Activated CD4-positive, CD25-positive, alpha-beta regulatory T cell treated with anti-CD3 and anti-CD28 coated beads, Interleukin-2, amount 50 U/mL, for 72 hours (primary cell): ENCODE data around the gene NLGN1.

Experiments
- DNase-seq: peaks from one replicate; pipeline ENCODE4 v3.0.0; 2021

NLGN1 gene

DNA sequence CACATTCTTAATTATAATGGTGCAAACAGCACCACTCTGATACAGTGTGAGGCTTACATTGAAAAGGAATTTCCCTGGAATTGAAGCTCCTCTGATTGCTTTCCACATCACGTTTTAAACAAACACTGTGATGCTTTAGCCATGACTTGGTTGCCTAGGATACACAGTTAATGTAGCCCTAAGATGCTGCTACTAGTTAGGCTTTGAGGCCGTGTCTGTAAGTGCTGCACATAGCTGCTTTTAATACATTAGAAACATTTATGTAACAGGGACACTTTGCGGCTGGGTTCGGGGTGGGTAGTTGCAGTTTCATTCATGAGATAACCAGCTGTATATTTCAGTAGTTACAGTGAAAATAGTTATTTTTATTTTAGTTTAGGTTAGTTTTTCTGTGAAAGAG, 334.7 kb downstream of the NLGN1 start:
- DNase-seq: no peak

GRCh38 chr3:173733029-173733652, 335.6 kb downstream of the NLGN1 start:
- no peak for DNase-seq

- DNase-seq: no peak
Observed at GRCh38 chr3:173734473-173734872, 336.9 kb downstream of the NLGN1 start.

- DNase-seq: no peak
Observed at GRCh38 chr3:173734895-173735294, 337.4 kb downstream of the NLGN1 start.

DNA sequence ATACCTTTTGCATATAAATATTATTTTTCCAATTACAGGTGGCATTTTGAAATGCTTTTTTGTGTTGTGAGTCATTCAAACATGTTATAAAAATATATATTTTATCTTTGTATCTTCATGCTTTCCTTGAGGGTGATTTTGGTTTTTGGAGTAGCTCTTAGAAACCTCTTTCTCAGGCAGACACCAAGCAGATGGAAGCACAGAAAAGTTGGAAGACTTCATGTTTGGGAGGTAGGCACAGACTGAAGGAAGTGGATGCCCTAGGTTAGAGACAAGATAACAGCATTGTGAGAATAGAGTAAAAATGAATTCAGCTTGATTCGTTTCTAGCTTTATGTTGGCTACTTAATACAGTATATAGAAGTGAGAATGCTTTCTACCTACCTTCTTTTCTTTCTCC, 338.3 kb downstream of the NLGN1 start:
- no peak for DNase-seq

DNA sequence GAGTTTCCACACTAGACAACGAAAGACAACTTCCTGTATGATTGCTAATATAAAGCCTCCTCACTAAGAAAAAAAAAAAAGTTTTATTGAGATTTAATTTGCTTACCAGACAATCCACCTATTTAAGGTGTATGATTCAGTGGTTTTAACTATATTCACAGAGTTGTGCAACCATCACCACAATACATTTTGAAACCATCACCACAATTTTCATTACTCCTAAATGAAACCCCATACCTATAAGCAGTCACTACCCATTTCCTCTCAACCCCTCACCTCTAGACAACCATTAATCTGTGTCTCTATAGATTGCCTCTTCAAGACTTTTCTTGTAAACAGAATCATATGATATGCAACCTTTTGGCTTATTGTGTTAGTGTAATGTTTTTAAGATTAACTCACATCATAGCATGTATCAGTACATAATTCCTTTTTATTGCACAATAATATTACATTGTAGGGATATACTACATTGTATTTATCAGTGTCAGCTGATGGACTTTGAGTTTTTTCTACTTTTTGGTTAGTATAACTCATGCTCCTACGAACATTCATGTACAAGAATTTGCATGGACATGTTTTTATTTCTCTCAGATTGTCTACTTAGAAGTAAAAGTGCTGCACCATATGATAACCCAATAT, 339.7 kb downstream of the NLGN1 start:
- DNase-seq: no peak

GRCh38 chr3:173739726-173740125, 342.2 kb downstream of the NLGN1 start:
- no peak for DNase-seq

- no peak for DNase-seq
Observed at GRCh38 chr3:173742491-173742890, 344.9 kb downstream of the NLGN1 start.

DNA sequence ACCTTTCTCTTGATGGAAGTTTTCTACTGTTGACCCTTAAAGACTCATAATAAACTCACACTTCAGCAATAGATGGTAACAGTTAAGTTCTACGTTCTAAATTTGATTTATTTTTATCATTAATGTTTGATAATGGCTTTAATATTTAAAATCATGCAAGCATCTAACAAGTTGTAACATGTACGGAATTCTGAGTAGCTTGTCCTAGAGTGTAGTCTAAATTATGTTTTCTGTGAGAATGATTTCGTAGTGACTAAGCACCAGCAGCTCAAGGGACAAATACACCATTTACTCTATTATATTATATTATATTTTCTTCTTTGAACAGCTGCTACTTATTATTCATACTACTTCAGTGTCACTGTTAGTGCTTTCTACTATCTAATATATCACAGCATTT, 345.6 kb downstream of the NLGN1 start:
- DNase-seq: no peak

DNA sequence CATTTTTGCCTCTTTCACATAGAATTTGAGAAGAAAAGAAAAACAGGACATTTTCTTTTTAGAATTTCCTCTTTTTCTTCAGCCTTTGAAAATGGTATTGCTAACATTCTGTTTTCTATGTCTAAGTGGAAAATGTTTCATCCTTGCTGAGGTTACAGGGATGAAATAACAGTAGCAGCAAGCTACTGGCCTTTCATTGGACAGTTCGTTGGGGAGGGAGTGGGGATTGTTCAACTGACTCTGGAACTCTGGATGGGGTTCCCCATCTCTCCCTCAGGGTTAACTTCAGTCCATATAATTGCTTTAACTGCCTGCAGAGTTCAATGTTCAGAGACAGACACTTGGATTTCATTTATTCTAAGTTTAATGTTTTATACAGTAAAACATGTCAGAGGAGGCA, 346.0 kb downstream of the NLGN1 start:
- no peak for DNase-seq

DNA sequence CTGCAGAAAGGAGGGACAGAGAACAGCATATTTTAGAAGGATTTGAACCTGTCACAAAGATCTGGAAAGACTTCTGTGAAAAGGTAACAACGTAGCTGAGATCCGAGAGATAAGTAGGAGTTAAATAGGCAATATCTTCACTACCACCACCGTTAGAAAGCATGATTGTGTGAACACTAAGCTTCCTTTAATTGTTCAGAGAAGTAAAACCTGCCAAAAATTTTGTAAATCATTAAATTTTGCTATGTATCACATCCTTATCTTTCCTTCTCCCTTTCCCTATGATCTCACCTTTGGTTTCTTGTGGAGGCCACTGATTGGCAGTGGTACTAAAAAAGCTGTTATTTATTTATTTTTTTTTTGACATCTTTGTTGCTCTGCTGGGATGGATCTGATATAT, 346.9 kb downstream of the NLGN1 start:
- no peak for DNase-seq

- no peak for DNase-seq
Observed at GRCh38 chr3:173744895-173745294, 347.4 kb downstream of the NLGN1 start.

DNA sequence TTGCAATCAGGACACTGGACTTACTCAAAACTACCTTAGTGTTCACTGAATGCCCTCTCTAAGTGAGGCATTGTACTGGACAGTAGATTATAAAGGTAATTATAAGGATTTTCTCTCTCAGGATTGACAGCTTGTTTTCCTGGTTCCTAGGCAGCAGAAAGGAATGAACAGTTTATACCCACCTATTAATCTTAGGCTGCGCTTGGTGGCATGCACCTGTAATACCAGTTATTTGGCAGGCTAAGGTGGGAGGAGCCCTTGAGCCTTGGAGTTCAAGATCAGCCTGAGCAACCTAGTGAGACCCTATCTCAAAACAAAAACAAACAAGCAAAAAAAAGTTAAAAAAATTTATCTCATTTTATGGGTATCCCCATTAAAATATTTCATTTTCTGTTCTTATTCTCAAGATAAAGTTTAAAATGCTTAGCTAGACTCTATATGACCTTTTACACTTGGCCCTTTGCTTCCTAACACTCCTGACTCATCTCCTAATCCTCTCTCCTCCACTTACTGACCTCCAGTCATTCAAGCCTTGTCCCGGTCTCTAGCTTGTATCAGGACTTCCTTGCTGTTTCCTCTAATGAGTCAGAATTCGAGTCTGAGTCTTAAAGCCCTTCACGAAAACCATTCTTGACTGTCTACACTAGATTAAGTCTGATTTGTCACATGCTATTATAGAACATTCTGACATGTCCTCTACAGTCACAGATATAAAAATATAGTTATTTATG, 348.6 kb downstream of the NLGN1 start:
- no peak for DNase-seq

- no peak for DNase-seq
Observed at GRCh38 chr3:173747427-173747826, 349.9 kb downstream of the NLGN1 start.

DNA sequence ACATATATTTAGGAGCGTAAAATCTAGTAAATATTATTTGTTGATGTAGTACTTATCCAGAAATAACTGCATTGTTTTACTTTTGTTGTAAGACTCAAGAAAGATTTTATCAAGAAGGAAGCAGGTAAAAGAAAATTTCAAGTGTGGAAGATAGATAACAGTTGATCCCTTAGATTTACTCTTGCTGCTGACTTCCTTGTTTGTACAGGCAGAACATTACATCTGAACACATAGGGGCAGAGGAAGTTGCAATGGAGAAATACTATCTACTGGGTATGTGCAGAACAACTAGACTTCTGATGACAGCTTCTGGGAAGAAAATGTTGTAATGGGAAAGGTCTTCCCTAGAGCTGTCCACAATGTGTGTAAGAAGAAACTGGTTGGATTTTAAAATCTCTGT, 350.6 kb downstream of the NLGN1 start:
- DNase-seq: no peak

DNA sequence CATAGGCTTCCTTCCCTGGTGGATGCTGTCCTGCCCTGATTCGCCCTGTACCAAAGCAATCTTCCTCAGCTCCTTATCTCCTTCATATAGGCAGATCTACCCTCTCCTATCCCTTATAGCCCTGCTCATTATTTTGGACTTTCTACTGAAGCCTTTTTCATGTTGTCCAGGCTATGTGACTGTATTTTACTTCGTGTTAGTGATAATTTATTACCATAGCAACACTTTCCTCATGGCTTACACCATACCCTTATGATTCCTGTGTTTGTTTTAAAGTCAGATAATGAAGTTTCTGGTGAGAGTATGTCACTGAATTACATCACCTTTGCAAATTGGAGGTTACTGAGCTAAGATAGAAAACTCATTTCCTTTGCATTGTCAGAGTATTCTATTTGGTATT, 352.6 kb downstream of the NLGN1 start:
- DNase-seq: no peak

DNA sequence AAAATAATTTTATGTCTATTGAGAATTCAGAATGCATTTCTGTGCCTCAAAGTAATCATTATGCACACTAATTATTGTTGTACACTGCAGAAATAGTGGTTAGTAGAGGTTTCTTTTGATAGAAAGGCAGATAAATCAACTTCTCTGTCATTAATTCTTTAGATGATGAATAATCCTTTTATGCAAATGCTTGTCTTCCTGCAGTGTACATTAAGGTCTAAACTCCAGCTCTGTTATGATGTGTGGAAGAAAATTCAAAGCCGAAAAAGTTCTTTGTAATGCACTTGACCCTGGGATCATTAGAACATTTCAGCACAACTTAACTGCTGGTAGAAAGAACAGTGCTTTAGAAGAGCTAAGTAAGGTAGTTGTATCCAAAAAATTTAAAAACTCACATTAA, 353.0 kb downstream of the NLGN1 start:
- no peak for DNase-seq

DNA sequence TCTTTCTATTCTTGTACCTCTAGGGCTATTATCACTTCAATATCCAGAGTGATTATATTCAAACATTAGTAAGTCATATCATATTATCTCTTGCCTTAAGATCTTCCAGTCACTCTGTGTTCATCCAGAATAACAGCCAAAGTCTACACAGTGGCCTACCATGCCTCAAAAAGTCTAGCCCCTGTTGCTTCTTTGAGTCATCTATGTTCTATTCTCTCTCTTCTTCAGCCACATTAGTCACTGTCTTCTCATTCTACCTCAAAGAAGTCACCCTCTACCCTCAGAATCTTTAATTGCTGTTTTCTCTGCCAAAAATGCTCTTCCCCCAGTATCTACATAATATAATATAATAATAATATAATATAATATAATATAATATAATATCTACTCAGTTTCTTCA, 356.0 kb downstream of the NLGN1 start:
- DNase-seq: no peak

GRCh38 chr3:173755161-173755560, 357.6 kb downstream of the NLGN1 start:
- DNase-seq: no peak

GRCh38 chr3:173761161-173761560, 363.6 kb downstream of the NLGN1 start:
- DNase-seq: no peak

DNA sequence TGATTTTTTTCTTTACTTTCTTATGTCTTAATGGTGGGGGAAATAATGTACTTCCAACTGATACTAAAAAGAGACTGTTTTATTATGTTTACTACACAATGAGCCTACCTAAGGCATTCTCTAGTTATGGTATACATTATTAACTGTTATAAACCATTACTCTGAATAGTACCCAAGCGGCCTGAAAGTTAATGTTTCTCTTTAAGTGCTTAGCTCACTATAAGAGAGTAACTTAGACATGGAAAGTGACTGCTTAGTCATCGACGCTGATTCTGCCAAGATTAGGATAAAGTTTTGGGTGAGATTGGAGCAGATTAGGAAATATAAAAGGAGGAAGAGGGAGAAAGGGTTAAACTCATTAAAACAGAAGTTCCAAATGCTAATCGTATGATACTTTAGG, 365.0 kb downstream of the NLGN1 start:
- DNase-seq: no peak

- DNase-seq: no peak
Observed at GRCh38 chr3:173770011-173770410, 372.5 kb downstream of the NLGN1 start.

DNA sequence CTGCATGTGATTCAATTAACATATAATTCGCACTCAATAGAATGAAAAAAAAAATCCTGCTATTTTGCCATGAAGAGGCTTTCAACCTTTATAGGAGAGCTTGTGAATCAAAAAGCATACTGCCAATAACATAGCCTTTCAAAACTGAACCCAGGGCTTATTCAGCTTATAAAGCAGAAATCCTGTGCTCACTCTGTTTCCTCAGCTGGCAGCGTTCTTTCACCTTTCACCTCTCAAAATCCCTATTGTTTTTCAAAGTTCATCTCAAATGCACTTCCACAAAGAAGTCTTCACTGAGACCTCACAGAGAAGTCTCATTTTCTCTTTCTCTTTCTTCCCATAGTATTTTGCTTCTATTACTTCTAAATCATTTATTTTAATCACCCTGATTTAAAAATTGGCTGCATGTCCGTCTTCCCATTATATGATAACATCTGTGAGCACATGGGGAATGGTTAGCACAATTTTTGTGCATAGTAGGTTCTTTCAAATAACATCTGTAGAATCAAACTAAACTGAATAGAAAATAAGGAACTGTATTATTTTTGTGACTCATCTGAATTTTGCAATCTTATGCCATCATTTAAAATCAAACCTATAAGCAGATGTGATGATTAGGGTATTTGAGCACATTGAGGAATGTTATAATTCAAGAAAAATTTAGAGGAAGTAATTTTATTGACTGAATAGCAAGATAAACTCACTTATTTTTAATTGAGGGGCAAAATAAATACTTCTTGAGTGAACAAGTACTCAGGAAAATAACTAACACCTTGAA, 373.4 kb downstream of the NLGN1 start:
- DNase-seq: no peak

- DNase-seq: no peak
Observed at GRCh38 chr3:173773800-173774199, 376.3 kb downstream of the NLGN1 start.
